NOMO-1 (cell line): ENCODE results near the gene PLEKHM1.
"Not testable (repeated sequence)": the region's sequence is repeated elsewhere in the genome, so short reads cannot be mapped to it uniquely, and the experiment has no call there.

ENCODE experiments used
- DNase-seq, 2 experiments: peaks; one replicate each; lab custom pipeline; 2025; ENCODE audit not compliant: unreplicated experiment in 2 of 2; lab: John Stamatoyannopoulos, UW

Gene PLEKHM1

GRCh38 chr17:45444301-45444700 is 46.2 kb downstream of the PLEKHM1 start:
- DNase-seq = not testable (repeated sequence)

- DNase-seq = not testable (repeated sequence)
These were observed 46.9 kb downstream of the PLEKHM1 start for GRCh38 chr17:45443371-45444260.

- DNase-seq = no peak
These were observed 48.8 kb downstream of the PLEKHM1 start for GRCh38 chr17:45441526-45442310.

- DNase-seq = not testable (repeated sequence)
These were observed 49.5 kb downstream of the PLEKHM1 start for GRCh38 chr17:45440839-45441515.

GRCh38 chr17:45440161-45440778 is 50.3 kb downstream of the PLEKHM1 start:
- DNase-seq = no peak

- DNase-seq = no peak
These were observed 51.5 kb downstream of the PLEKHM1 start for GRCh38 chr17:45438931-45439610.

- DNase-seq = no peak
These were observed 52.8 kb downstream of the PLEKHM1 start for GRCh38 chr17:45437465-45438283.

- DNase-seq = no peak
These were observed 53.7 kb downstream of the PLEKHM1 start for GRCh38 chr17:45436625-45437464.

- no peak for DNase-seq
These were observed 54.4 kb downstream of the PLEKHM1 start for GRCh38 chr17:45436161-45436560.

GRCh38 chr17:45435481-45435880 is 55.0 kb downstream of the PLEKHM1 start:
- DNase-seq = no peak

- no peak for DNase-seq
These were observed 57.4 kb downstream of the PLEKHM1 start for GRCh38 chr17:45433159-45433535.

- DNase-seq = peak; percentile 47 to 56
These were observed 57.9 kb downstream of the PLEKHM1 start, which contains the start of gene ARHGAP27 for GRCh38 chr17:45432405-45433158. Gene ARHGAP27, minus strand, starts transcription at chr17:45432870. Its CDS starts 2,591 bp downstream, at chr17:45430279.

- peak; percentile 68 to 83 for DNase-seq
These were observed 58.8 kb downstream of the PLEKHM1 start for GRCh38 chr17:45431531-45432404.

GRCh38 chr17:45430738-45431530 is 59.6 kb downstream of the PLEKHM1 start:
- DNase-seq = no peak

GRCh38 chr17:45430006-45430737 is 60.3 kb downstream of the PLEKHM1 start:
- DNase-seq = no peak
